ENCODE measurements around the gene KRT20.

GRCh38 chr17:40857535-40857934, 27.5 kb downstream of the KRT20 start:
- TF ChIP-seq, protein P1, sequence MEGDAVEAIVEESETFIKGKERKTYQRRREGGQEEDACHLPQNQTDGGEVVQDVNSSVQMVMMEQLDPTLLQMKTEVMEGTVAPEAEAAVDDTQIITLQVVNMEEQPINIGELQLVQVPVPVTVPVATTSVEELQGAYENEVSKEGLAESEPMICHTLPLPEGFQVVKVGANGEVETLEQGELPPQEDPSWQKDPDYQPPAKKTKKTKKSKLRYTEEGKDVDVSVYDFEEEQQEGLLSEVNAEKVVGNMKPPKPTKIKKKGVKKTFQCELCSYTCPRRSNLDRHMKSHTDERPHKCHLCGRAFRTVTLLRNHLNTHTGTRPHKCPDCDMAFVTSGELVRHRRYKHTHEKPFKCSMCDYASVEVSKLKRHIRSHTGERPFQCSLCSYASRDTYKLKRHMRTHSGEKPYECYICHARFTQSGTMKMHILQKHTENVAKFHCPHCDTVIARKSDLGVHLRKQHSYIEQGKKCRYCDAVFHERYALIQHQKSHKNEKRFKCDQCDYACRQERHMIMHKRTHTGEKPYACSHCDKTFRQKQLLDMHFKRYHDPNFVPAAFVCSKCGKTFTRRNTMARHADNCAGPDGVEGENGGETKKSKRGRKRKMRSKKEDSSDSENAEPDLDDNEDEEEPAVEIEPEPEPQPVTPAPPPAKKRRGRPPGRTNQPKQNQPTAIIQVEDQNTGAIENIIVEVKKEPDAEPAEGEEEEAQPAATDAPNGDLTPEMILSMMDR (IDR thresholded peaks at IDR 0.05; ENCODE audit: low read depth, low read length, missing input control) = no peak
- TF ChIP-seq, protein P2, sequence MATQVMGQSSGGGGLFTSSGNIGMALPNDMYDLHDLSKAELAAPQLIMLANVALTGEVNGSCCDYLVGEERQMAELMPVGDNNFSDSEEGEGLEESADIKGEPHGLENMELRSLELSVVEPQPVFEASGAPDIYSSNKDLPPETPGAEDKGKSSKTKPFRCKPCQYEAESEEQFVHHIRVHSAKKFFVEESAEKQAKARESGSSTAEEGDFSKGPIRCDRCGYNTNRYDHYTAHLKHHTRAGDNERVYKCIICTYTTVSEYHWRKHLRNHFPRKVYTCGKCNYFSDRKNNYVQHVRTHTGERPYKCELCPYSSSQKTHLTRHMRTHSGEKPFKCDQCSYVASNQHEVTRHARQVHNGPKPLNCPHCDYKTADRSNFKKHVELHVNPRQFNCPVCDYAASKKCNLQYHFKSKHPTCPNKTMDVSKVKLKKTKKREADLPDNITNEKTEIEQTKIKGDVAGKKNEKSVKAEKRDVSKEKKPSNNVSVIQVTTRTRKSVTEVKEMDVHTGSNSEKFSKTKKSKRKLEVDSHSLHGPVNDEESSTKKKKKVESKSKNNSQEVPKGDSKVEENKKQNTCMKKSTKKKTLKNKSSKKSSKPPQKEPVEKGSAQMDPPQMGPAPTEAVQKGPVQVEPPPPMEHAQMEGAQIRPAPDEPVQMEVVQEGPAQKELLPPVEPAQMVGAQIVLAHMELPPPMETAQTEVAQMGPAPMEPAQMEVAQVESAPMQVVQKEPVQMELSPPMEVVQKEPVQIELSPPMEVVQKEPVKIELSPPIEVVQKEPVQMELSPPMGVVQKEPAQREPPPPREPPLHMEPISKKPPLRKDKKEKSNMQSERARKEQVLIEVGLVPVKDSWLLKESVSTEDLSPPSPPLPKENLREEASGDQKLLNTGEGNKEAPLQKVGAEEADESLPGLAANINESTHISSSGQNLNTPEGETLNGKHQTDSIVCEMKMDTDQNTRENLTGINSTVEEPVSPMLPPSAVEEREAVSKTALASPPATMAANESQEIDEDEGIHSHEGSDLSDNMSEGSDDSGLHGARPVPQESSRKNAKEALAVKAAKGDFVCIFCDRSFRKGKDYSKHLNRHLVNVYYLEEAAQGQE (IDR thresholded peaks at IDR 0.05) = no peak
- no peak for TF ChIP-seq YY1 (IDR thresholded peaks at IDR 0.05)
- no peak for TF ChIP-seq SP1 (IDR thresholded peaks at IDR 0.05)
- no peak for TF ChIP-seq RXRA (IDR thresholded peaks at IDR 0.05)
